ENCODE data around the gene MTARC1.

The MTARC1 gene

DNA sequence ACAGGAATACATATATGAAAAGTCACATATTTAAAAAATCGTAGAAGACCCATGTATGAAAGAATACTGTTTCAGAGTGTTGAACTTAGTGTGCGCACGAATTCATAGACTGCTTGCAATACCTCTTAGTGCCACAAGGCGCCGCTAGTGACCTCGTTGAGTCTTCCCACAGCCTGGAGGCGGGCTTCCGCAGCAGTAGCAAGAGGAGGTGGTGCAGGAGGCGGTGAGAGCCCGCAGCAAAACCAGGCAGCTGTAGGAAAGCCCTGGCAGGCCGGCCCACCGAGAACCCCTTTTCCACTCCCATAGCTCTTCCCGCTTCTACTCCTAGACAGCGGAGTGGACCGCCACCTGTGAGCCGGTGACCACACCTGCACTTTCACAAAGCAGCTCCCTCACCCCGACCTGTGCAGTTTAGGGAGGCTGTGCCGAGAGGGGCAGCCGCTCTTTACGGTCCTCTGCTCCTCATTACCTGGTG, 23.5 kb downstream of the MTARC1 start:
- Histone ChIP-seq H2AFZ (peak overlapping the region; percentile 17), H3K4me1 (no peaks in the 10 kb centered on the region), H3K9me3 (ENCODE audit: control insufficient read depth, low read length) (no peaks in the 10 kb centered on the region), H3K27ac (no peak overlapping the region), H3K4me2 (ENCODE audit: low read length) (no peak overlapping the region), H3K27me3 (ENCODE audit: control insufficient read depth, insufficient read depth, low read length) (no peaks in the 10 kb centered on the region), H3K36me3 (ENCODE audit: control insufficient read depth, insufficient read depth, low read length) (no peaks in the 10 kb centered on the region), H3K9ac (no peak overlapping the region), H3K79me2 (no peaks in the 10 kb centered on the region), H3K4me3 (ENCODE audit: low read depth, low read length) (no peak overlapping the region)
- TF ChIP-seq CTCF (IDR thresholded peaks at IDR 0.05) = peak; percentile 85

- Histone ChIP-seq H2AFZ (no peak overlapping the region), H3K4me2 (ENCODE audit: low read length) (no peak overlapping the region), H3K27me3 (ENCODE audit: control insufficient read depth, insufficient read depth, low read length) (no peaks in the 10 kb centered on the region), H3K9me3 (ENCODE audit: control insufficient read depth, low read length) (no peaks in the 10 kb centered on the region), H3K27ac (no peak overlapping the region), H3K9ac (no peak overlapping the region), H3K4me3 (ENCODE audit: low read depth, low read length) (no peak overlapping the region), H3K79me2 (no peaks in the 10 kb centered on the region), H3K36me3 (ENCODE audit: control insufficient read depth, insufficient read depth, low read length) (no peaks in the 10 kb centered on the region), H3K4me1 (no peaks in the 10 kb centered on the region)
- TF ChIP-seq CTCF (IDR thresholded peaks at IDR 0.05) = no peak
Observed at GRCh38 chr1:220810963-220811362, 24.2 kb downstream of the MTARC1 start.

DNA sequence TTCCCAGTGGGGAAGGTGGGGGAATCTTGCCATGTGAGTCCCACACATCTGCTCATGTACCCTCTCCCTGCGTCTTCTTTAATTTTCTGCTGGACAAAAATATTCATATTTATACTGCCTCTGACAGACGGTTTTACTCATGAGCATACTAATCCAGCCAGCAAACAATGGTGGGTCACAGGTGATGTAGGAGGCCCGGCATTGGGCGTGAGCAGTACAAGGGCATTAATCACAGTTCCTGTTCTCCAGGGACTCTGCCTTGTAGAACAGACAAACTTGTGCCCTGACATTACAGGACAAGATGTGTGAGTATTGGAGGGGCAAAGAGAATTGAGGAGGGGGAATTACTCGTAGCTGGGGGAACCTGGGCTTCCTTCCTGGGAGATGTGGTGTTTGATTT, 25.0 kb downstream of the MTARC1 start:
- no peak overlapping the region for H3K4me2 ChIP-seq (ENCODE audit: low read length)

DNA sequence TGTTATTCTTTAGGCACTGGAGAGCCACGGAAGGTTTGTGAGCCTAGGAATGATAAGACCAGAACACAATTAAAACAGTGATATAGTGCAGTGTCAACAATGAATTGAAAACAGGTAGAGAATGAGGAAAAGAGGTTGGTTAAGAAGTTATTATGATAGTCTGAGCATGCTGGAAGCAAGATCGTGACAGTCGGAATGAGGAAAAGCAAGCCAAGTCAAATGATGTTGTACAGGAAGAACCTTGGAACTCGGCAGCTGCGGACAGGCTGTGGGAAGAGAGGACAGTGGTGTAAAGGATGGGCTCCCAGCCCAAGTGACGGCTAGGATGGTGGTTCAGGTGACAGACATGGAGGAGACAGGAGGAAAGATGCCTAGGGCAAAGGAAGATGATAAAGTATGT, 25.6 kb downstream of the MTARC1 start:
- Histone ChIP-seq H3K79me2 (no peaks in the 10 kb centered on the region), H2AFZ (no peak overlapping the region), H3K9ac (no peak overlapping the region), H3K27ac (no peak overlapping the region), H3K27me3 (ENCODE audit: control insufficient read depth, insufficient read depth, low read length) (no peaks in the 10 kb centered on the region), H3K4me1 (no peaks in the 10 kb centered on the region), H3K4me2 (ENCODE audit: low read length) (no peak overlapping the region), H3K4me3 (ENCODE audit: low read depth, low read length) (no peak overlapping the region), H3K36me3 (ENCODE audit: control insufficient read depth, insufficient read depth, low read length) (no peaks in the 10 kb centered on the region), H3K9me3 (ENCODE audit: control insufficient read depth, low read length) (no peaks in the 10 kb centered on the region)
- TF ChIP-seq CTCF (IDR thresholded peaks at IDR 0.05) = no peak

More for the DNA sequence above, 25.0 kb downstream of the MTARC1 start:
- no peaks in the 10 kb centered on the region for H3K79me2 ChIP-seq
- H3K4me3 ChIP-seq (ENCODE audit: low read depth, low read length) = no peak overlapping the region
- H3K4me1 ChIP-seq = no peaks in the 10 kb centered on the region
- no peak overlapping the region for H3K27ac ChIP-seq
- H3K9ac ChIP-seq = no peak overlapping the region
- H3K27me3 ChIP-seq (ENCODE audit: control insufficient read depth, insufficient read depth, low read length) = no peaks in the 10 kb centered on the region
- no peak overlapping the region for H2AFZ ChIP-seq
- H3K9me3 ChIP-seq (ENCODE audit: control insufficient read depth, low read length) = no peaks in the 10 kb centered on the region
- no peak for TF ChIP-seq CTCF (IDR thresholded peaks at IDR 0.05)
- H3K36me3 ChIP-seq (ENCODE audit: control insufficient read depth, insufficient read depth, low read length) = no peaks in the 10 kb centered on the region

GRCh38 chr1:220813013-220813412, 26.3 kb downstream of the MTARC1 start:
- Histone ChIP-seq H3K4me2 (ENCODE audit: low read length) (no peak overlapping the region), H3K36me3 (ENCODE audit: control insufficient read depth, insufficient read depth, low read length) (no peaks in the 10 kb centered on the region), H3K4me1 (no peaks in the 10 kb centered on the region), H2AFZ (no peak overlapping the region), H3K9ac (no peak overlapping the region), H3K9me3 (ENCODE audit: control insufficient read depth, low read length) (no peaks in the 10 kb centered on the region), H3K4me3 (ENCODE audit: low read depth, low read length) (no peak overlapping the region), H3K27ac (no peak overlapping the region), H3K27me3 (ENCODE audit: control insufficient read depth, insufficient read depth, low read length) (no peaks in the 10 kb centered on the region), H3K79me2 (no peaks in the 10 kb centered on the region)
- TF ChIP-seq CTCF (IDR thresholded peaks at IDR 0.05) = no peak
